ENCODE measurements around the gene CSMD2.

Gene CSMD2

DNA sequence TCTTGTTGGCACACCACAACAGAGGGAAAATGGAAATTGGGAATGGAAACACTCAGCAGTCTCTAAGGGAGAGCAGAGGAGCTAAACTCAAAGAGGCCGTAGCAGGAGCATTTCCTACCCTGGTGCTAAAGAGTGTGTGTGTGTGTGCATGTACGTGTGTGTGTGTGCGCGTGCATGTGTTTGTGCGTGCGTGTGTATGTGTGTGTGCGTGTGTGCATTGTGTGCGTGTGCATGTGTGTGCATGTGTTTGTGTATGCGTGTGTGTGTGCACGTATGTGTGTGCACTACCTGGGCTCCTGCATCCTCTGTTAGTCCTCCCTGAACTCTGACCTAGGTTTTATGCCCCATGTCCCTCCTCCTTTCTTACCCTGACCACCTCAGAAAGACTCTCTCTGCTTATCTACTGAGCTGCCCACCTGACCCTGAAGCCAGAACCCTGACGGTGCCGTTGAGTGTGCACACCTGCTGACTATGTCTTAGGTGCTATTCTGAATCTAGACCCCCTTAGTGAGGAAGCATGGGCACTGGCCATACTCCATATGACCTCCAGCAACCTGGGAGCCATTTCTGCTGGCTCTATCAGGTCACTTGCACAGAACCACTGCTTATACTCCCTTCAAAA lies 458.3 kb downstream of the CSMD2 start:
- H3K4me3 ChIP-seq: no peak overlapping the region
- TF ChIP-seq, protein P1, sequence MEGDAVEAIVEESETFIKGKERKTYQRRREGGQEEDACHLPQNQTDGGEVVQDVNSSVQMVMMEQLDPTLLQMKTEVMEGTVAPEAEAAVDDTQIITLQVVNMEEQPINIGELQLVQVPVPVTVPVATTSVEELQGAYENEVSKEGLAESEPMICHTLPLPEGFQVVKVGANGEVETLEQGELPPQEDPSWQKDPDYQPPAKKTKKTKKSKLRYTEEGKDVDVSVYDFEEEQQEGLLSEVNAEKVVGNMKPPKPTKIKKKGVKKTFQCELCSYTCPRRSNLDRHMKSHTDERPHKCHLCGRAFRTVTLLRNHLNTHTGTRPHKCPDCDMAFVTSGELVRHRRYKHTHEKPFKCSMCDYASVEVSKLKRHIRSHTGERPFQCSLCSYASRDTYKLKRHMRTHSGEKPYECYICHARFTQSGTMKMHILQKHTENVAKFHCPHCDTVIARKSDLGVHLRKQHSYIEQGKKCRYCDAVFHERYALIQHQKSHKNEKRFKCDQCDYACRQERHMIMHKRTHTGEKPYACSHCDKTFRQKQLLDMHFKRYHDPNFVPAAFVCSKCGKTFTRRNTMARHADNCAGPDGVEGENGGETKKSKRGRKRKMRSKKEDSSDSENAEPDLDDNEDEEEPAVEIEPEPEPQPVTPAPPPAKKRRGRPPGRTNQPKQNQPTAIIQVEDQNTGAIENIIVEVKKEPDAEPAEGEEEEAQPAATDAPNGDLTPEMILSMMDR (IDR thresholded peaks at IDR 0.05): no peak
- no peak for DNase-seq (ENCODE audit: low spot score)
- no peak overlapping the region for H3K27ac ChIP-seq

DNA sequence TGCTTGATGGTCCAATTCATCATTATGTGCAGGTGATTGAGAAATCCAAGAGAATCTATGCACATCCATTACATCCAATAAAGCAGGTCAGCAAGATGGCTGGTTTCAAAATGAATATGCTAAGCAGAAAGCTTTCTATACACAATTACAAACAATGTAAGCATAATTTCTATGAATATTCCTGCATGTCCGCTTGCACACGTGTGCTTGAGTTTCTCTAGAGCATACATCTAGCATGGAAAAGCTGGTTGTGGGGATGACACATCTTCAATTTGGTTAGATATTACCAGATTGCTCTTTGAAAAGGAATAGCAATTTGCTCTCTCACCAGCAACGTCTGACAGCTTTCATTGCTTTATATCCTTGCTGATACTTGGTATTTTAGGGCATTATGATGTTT lies 461.6 kb downstream of the CSMD2 start:
- H3K27ac ChIP-seq: no peak overlapping the region
- DNase-seq (ENCODE audit: low spot score): no peak
- H3K4me3 ChIP-seq: no peak overlapping the region
- TF ChIP-seq, protein P1 (IDR thresholded peaks at IDR 0.05): no peak

DNA sequence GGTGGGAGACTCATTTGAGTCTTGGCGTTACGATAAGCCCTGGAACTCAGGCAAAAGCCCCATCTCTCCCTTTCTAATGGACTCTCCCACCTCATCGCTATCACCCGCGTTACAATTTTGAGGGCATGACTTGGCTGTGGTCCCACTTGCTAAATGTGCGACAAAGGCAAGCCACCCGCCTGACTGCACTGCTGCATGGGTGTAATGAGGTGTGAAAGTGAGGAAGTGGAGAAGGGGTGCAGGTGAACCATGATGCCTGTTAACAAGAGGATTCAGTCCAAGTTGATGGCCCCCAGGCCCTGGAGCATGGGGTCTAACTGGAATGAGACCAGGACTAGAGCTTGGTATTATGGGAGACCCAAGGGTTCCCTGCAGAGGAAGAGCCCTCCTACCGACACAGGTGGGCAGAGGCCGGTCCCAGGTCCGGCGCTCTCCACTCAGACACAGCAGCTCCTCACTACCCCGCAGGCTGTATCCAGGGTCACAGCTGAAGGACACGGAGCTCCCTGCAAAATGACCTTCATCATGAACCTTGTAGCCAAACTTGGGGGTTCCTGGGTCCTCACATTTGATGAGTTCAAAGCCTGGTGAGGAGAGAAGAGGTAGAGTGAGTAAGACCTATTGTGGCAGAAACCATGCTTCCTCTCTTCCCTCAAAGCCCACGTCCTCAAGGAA lies 466.5 kb downstream of the CSMD2 start:
- Histone ChIP-seq H3K27ac (no peak overlapping the region), H3K4me3 (no peak overlapping the region)
- TF ChIP-seq, protein P1 (IDR thresholded peaks at IDR 0.05): no peak
- DNase-seq (ENCODE audit: low spot score): no peak

DNA sequence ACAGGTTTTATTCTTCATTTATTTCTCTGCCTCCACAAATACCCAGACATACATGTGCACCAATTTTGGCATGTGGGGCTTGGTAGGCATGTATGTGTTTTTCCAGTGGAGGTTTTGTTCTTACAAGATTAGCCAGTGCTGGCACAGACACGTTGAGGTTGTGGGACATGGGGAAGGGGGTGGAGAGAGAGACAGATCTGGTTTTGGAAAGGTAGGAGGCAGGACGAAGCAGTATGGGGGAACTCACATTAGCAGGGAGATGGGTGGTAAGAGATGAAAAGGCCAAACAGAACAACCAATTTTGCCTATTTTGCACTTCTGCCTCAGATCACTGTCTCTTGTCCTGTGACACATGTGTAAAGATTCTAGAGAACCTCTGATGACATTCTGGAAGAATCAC lies 467.2 kb downstream of the CSMD2 start:
- TF ChIP-seq, protein P1 (IDR thresholded peaks at IDR 0.05): no peak
- no peak for DNase-seq (ENCODE audit: low spot score)
- Histone ChIP-seq H3K4me3 (no peak overlapping the region), H3K27ac (no peak overlapping the region)

DNA sequence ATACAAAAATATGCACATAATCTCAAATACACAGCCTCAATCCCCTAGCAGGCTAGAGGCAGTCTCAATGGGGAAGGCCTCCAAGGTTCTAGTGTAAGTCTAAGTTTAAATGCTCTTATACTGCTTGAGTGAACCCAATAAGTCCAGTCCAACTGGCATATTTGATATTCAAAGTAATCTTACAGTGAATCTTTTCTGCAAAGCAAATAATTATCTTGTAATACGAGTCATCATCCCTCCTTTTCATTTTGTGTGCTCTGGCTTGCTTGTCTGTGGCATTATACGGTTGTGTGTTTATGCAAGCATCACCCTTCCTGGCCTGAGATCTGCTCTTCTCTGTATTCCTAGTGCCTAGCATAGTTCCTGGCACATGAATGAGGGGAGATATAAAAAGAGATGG lies 468.1 kb downstream of the CSMD2 start:
- DNase-seq (ENCODE audit: low spot score): no peak
- Histone ChIP-seq H3K27ac (no peak overlapping the region), H3K4me3 (no peak overlapping the region)
- TF ChIP-seq, protein P1 (IDR thresholded peaks at IDR 0.05): no peak

DNA sequence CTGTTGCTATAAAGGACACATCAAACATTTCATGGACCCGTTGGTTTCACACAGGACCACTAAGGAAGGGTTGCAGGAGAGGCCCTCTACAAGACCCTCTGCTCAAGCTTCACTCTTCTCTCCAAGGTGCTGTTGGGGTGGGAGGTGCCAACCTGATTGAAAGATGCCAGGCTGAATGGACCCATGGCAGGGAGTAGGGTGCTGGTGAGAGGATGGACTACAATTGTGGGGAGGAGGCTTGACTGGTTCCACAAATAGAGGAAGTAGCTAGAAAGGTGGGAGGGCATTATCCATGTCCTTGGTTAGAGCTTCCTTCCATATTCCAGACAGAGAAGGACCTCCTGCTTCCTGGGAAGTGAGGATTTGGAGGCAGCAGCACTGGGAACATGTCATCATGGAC lies 468.7 kb downstream of the CSMD2 start:
- Histone ChIP-seq H3K4me3 (no peak overlapping the region), H3K27ac (no peak overlapping the region)
- no peak for DNase-seq (ENCODE audit: low spot score)
- TF ChIP-seq, protein P1 (IDR thresholded peaks at IDR 0.05): no peak

All from coronary artery (tissue), 2 donors.